ENCODE measurements around the gene JAKMIP2.

DNA sequence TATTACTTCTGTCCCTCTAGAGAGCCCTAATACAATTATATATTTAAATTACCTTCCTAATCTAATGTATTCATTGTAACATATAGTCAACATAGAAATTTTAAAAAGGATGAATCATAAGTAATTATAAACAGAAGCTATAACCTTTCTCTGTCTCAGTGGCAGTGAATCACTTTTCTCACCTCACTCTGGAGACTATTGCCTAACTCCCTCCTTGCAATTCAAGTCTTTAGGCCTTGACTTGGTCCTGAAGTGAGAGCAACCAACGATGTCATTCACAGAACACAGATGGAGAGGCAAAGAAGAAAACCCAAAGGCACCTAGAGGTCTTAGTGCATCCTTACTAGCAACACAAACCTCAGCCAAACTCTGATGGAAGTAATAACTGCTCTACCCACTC lies 139.4 kb downstream of the JAKMIP2 start:
- TF ChIP-seq, protein P1, sequence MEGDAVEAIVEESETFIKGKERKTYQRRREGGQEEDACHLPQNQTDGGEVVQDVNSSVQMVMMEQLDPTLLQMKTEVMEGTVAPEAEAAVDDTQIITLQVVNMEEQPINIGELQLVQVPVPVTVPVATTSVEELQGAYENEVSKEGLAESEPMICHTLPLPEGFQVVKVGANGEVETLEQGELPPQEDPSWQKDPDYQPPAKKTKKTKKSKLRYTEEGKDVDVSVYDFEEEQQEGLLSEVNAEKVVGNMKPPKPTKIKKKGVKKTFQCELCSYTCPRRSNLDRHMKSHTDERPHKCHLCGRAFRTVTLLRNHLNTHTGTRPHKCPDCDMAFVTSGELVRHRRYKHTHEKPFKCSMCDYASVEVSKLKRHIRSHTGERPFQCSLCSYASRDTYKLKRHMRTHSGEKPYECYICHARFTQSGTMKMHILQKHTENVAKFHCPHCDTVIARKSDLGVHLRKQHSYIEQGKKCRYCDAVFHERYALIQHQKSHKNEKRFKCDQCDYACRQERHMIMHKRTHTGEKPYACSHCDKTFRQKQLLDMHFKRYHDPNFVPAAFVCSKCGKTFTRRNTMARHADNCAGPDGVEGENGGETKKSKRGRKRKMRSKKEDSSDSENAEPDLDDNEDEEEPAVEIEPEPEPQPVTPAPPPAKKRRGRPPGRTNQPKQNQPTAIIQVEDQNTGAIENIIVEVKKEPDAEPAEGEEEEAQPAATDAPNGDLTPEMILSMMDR (IDR thresholded peaks at IDR 0.05) = no peak
- no peak for TF ChIP-seq POLR2A (IDR thresholded peaks at IDR 0.05)
